ENCODE data around the gene WRAP53.

Gene WRAP53

DNA sequence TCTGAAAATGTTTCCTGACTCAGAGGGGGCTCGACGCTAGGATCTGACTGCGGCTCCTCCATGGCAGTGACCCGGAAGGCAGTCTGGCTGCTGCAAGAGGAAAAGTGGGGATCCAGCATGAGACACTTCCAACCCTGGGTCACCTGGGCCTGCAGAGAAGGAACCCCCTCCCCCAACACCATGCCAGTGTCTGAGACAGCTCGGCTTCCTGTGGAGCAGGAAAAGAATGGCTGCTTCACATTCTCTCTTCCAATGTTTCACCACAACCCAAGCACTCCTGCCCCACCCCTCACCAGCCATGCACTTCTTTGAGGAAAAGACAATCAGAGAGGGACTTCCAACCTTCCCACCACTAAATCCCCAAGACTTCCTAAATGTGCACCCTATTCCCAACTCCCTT is 11.7 kb upstream of the WRAP53 start:
- DNase-seq (ENCODE audit: low read depth, low spot score), result no peak

GRCh38 chr17:7677388-7678067 is 10.7 kb upstream of the WRAP53 start:
- no peak for DNase-seq (ENCODE audit: low read depth, low spot score)
- H3K4me3 ChIP-seq (ENCODE audit: low read length), result no peak overlapping the region

More for the DNA sequence above, 11.7 kb upstream of the WRAP53 start:
- no peak overlapping the region for H3K4me3 ChIP-seq (ENCODE audit: low read length)

GRCh38 chr17:7684851-7685532 is 3.3 kb upstream of the WRAP53 start:
- DNase-seq (ENCODE audit: low read depth, low spot score), result peak; percentile 18
- H3K4me3 ChIP-seq (ENCODE audit: low read length), result peak overlapping the region; percentile 100

- DNase-seq (ENCODE audit: low read depth, low spot score), result peak; percentile 91
- peak overlapping the region; percentile 100 for H3K4me3 ChIP-seq (ENCODE audit: low read length)
Observed at GRCh38 chr17:7685533-7686221, 2.6 kb upstream of the WRAP53 start.

- DNase-seq (ENCODE audit: low read depth, low spot score), result peak; percentile 84
- H3K4me3 ChIP-seq (ENCODE audit: low read length), result peak overlapping the region; percentile 100
Observed at GRCh38 chr17:7686222-7687071, 1.8 kb upstream of the WRAP53 start.

GRCh38 chr17:7687072-7687907 is 987 bp upstream of the WRAP53 start, which contains the start of gene TP53:
Gene TP53, minus strand, starts transcription at chr17:7687490. Its CDS starts 10,896 bp downstream, at chr17:7676594.
- peak within 1 kb of the TSS; percentile 100 for H3K4me3 ChIP-seq (ENCODE audit: low read length)
- DNase-seq (ENCODE audit: low read depth, low spot score), result peak; percentile 95

GRCh38 chr17:7688808-7689316 is 585 bp downstream of the WRAP53 start:
- DNase-seq (ENCODE audit: low read depth, low spot score), result no peak
- peak overlapping the region; percentile 100 for H3K4me3 ChIP-seq (ENCODE audit: low read length)

GRCh38 chr17:7695586-7695985 is 7.3 kb downstream of the WRAP53 start:
- no peak overlapping the region for H3K4me3 ChIP-seq (ENCODE audit: low read length)
- DNase-seq (ENCODE audit: low read depth, low spot score), result no peak

DNA sequence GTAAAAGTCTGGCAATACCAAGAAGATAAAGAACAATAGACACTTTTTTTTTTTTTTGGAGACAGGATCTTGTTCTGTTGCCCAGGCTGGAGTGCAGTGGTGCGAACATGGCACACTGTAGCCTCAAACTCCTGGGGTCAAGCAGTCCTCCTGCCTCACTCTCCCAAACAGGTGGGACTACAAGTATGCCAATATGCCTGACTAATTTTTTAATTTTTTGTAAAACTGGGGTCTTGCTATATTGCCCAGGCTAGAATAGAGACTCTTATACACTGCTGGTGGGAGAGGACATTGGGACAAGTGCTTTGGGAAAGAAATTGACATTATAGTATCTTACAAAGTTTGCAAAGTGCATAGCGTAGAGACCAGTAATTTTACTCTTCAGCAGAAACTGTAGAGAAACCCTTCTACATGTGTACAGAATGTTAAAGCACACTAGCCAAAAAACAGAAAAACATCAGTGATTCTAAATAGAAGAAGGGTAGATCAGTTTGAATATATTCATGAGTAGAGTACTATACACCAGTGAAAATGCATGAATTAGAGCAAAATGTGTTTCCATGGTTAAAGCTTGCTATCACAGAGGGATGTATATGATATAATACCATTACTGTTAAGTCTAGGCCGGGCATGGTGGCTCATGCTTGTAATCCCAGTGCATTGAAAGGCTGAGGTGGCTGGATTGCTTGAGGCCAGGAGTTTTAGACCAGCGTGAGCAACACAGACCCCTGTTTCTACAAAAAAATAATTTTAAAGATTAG is 9.7 kb downstream of the WRAP53 start:
- H3K4me3 ChIP-seq (ENCODE audit: low read length), result no peak overlapping the region
- no peak for DNase-seq (ENCODE audit: low read depth, low spot score)

GRCh38 chr17:7700510-7700909 is 12.2 kb downstream of the WRAP53 start:
- no peak overlapping the region for H3K4me3 ChIP-seq (ENCODE audit: low read length)
- DNase-seq (ENCODE audit: low read depth, low spot score), result no peak

- no peak overlapping the region for H3K4me3 ChIP-seq (ENCODE audit: low read length)
- no peak for DNase-seq (ENCODE audit: low read depth, low spot score)
Observed at GRCh38 chr17:7701681-7702080, 13.4 kb downstream of the WRAP53 start.

DNA sequence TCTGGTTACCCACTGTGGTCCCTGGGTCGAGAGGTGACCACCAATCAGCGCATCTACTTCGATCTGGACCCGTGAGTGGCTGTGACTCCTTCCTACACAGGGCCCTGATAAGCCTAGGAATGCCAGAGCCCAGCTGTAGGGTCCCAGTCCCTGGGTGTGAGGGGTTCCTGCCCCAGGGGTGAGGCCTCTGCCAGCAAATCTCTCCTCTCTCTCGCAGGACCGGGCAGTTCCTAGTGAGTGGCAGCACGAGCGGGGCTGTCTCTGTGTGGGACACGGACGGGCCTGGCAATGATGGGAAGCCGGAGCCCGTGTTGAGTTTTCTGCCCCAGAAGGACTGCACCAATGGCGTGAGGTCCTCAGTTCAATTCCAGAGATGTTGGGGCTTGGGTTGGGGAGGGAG is 14.5 kb downstream of the WRAP53 start:
- no peak for DNase-seq (ENCODE audit: low read depth, low spot score)
- H3K4me3 ChIP-seq (ENCODE audit: low read length), result no peak overlapping the region

GRCh38 chr17:7703584-7704479 is 15.6 kb downstream of the WRAP53 start:
- peak; percentile 24 for DNase-seq (ENCODE audit: low read depth, low spot score)
- no peak overlapping the region for H3K4me3 ChIP-seq (ENCODE audit: low read length)

GRCh38 chr17:7704601-7705268 is 16.5 kb downstream of the WRAP53 start, which contains the start of gene EFNB3:
Gene EFNB3, plus strand, starts transcription at chr17:7705202. Its CDS starts 397 bp downstream, at chr17:7705599.
- no peak within 1 kb of the TSS; the same call in 1 of the 2 replicates for H3K4me3 ChIP-seq (ENCODE audit: low read length)
- DNase-seq (ENCODE audit: low read depth, low spot score), result no peak

DNA sequence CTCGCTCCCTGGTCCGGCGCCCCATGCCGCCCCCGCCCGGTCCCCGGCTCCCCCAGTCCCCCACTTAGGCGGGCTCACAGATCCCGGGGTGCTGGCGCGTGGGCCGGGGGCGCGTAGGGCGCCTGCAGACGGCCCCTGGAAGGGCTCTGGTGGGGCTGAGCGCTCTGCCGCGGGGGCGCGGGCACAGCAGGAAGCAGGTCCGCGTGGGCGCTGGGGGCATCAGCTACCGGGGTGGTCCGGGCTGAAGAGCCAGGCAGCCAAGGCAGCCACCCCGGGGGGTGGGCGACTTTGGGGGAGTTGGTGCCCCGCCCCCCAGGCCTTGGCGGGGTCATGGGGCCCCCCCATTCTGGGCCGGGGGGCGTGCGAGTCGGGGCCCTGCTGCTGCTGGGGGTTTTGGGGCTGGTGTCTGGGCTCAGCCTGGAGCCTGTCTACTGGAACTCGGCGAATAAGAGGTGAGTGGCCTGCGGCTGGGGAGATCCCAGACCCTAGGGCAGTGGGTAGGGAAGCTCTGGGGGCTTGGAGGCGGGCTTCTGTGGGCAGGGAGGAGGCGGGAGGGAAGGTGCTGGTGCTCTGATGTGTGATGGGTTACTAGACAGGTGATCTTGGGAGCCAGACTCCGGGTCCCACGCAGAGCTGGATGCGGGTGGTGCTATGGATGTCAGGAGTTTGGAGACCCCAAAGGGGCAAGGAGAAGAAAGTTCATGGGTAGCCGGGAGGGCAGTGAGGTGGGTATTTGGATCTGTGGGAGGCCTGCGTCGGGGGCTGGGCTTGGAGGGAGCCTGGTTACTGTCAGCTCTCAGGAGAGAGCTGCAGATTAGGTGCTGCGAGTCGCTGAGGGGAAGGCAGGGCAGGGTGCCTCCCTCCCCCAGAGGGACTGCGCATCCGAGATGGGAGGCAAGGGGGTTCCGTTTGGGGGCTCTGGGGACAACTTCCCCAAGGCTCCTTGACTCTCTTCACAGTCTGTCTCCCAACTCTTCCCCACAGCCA is 17.3 kb downstream of the WRAP53 start:
- no peak for DNase-seq (ENCODE audit: low read depth, low spot score)
- no peak overlapping the region; the same call in 1 of the 2 replicates for H3K4me3 ChIP-seq (ENCODE audit: low read length)
